T-cell (primary cell): Measurements from ENCODE around the gene TGIF1. TPM values are rescaled to one million over a fixed set of nuclear protein-coding genes. Genes with fewer than 3 reads are reported as not detected.

Source experiments
- ATAC-seq, 4 experiments: fragments of 200-7000 bp in 3 of 4; fragments of 150-1000 bp in 1 of 4; cut with Tn5 transposase; replicated peaks in 1 of 4; 1 replicate in 3 of 4; 2 replicates in 1 of 4; pipeline ENCODE4 v1.10.0; 2021; ENCODE audit warnings: moderate library complexity in 3 of 4, mild to moderate bottlenecking in 2 of 4, moderate number of reproducible peaks in 1 of 4
- CTCF ChIA-PET, 2 donors: fragments of 300-600 bp; sonication (Branson Sonifier 250); formaldehyde crosslinking; loops; one replicate each; lab custom pipeline; 2022; ENCODE audit warnings: antibody characterized with exemption in 2 of 2; lab: Charles Lee
- POLR2A ChIA-PET, 2 donors: fragments of 300-600 bp; sonication (Branson Sonifier 250); formaldehyde crosslinking; loops; one replicate each; lab custom pipeline; 2022; ENCODE audit warnings: antibody characterized with exemption in 2 of 2; lab: Charles Lee
- DNase-seq, 35 experiments: peaks; one replicate each; pipeline versions ENCODE4 v3.0.0 to v3.0.0-alpha.2; 2013 to 2023
- H3K27ac ChIP-seq: one replicate; pipeline ENCODE4 v1.5.1; 2013; ENCODE audit warnings: low read length
- H3K27me3 ChIP-seq, 2 experiments: replicated peaks in 1 of 2; 1 replicate in 1 of 2; 2 replicates in 1 of 2; pipeline versions ENCODE4 v1.6.1 to v1.7.0; 2013; ENCODE audit warnings: low read length in 1 of 2, mixed read lengths in 1 of 2; ENCODE audit not compliant: control insufficient read depth in 2 of 2, insufficient read depth in 2 of 2; ENCODE audit errors: extremely low read depth in 1 of 2
- H3K36me3 ChIP-seq, 2 donors: 1 replicate in 1 of 2; 2 replicates in 1 of 2; pipeline versions ENCODE4 v1.6.1 to v1.7.0; 2013; ENCODE audit warnings: low read length in 1 of 2; ENCODE audit not compliant: control insufficient read depth in 2 of 2, insufficient read depth in 1 of 2; ENCODE audit errors: extremely low read depth in 1 of 2
- H3K4me1 ChIP-seq, 2 experiments: 1 replicate in 1 of 2; 2 replicates in 1 of 2; pipeline versions ENCODE4 v1.6.1 to v1.7.0; 2013; ENCODE audit warnings: low read length in 2 of 2, mixed read lengths in 1 of 2; ENCODE audit not compliant: insufficient read depth in 2 of 2, control insufficient read depth in 1 of 2; ENCODE audit errors: extremely low read depth in 1 of 2
- H3K4me3 ChIP-seq, 2 donors: 1 replicate in 1 of 2; 2 replicates in 1 of 2; pipeline versions ENCODE4 v1.5.1 to v1.7.0; 2013; ENCODE audit warnings: mild to moderate bottlenecking in 2 of 2, low read length in 1 of 2, moderate library complexity in 1 of 2; ENCODE audit not compliant: control insufficient read depth in 1 of 2; ENCODE audit errors: extremely low read depth in 1 of 2
- H3K9me3 ChIP-seq: 2 replicates; pipeline ENCODE4 v1.7.0; 2013
- H3K27ac Mint-ChIP-seq, 2 donors: one replicate each; pipeline ENCODE4 v1.8.0; 2020 to 2021; ENCODE audit warnings: mild to moderate bottlenecking in 2 of 2, mixed read lengths in 2 of 2
- H3K27me3 Mint-ChIP-seq, 2 donors: one replicate each; pipeline ENCODE4 v1.8.0; 2021 to 2022; ENCODE audit warnings: mixed read lengths in 2 of 2
- H3K36me3 Mint-ChIP-seq: one replicate; pipeline ENCODE4 v1.8.0; 2021; ENCODE audit warnings: mixed read lengths
- H3K4me1 Mint-ChIP-seq, 3 donors: one replicate each; pipeline ENCODE4 v1.8.0; 2020 to 2022; ENCODE audit warnings: mixed read lengths in 3 of 3, mild to moderate bottlenecking in 1 of 3
- H3K4me3 Mint-ChIP-seq, 3 donors: one replicate each; pipeline ENCODE4 v1.8.0; 2020 to 2022; ENCODE audit warnings: mild to moderate bottlenecking in 3 of 3, mixed read lengths in 3 of 3, moderate library complexity in 3 of 3
- H3K9me3 Mint-ChIP-seq, 3 donors: one replicate each; pipeline ENCODE4 v1.8.0; 2020 to 2022; ENCODE audit warnings: mixed read lengths in 3 of 3
- WGBS: methylation state at CpG from one replicate; pipeline ENCODE4 v1.1.5; 2013; ENCODE audit warnings: missing lambda C conversion rate; ENCODE audit not compliant: insufficient coverage; 5-methylcytosine and 5-hydroxymethylcytosine counted together
- total RNA-seq, 35 experiments: library from RNA in 6 of 35; stranded (reverse) in 6 of 35; fragments of 120-200 nt in 1 of 35; gene quantifications; one replicate each; pipeline versions ENCODE4 v1.2.1 to v1.2.4 and lab custom pipeline; 2013 to 2026

Gene TGIF1
- total RNA-seq, 5 donors from 2014 or later (not counting 1 experiment from before 2014, with no cell fraction given): 40.5 to 90.5 (median 81.8) TPM

- Histone ChIP-seq H3K4me1 (peaks cover 9 to 47% of the 10 kb centered on the region in 2 experiments), H3K4me3 (no peak overlapping the region), H3K9me3 (no peaks in the 10 kb centered on the region), H3K27me3 (no peaks in the 10 kb centered on the region), H3K36me3 (peaks cover 4 to 19% of the 10 kb centered on the region in 2 donors), H3K27ac (no peak overlapping the region)
- Mint-ChIP-seq H3K4me3 (no peak overlapping the region), H3K36me3 (peaks cover 35% of the 10 kb centered on the region), H3K9me3 (peaks cover 0 to 6% (median 0%) of the 10 kb centered on the region in 3 donors), H3K27ac (peak overlapping the region; percentile 73 to 89), H3K27me3 (no peaks in the 10 kb centered on the region), H3K4me1 (peaks cover 51 to 75% (median 74%) of the 10 kb centered on the region in 3 donors)
- ATAC-seq (no peak), DNase-seq (no peak)
- POLR2A ChIA-PET: interaction anchor here in 1 of 2 donors (0.8 kb wide), 1 partner anchor 18 kb away, joined by 3 read pairs; no protein-coding TSS in a partner anchor
- CTCF ChIA-PET: interaction anchor here (0.6 to 3.7 kb wide), 19 partner anchors 8 to 249 kb away, joined by 3 to 31 read pairs (median 5); no protein-coding TSS in a partner anchor
- WGBS: 92% methylated on average over 6 of the region's 10 CpGs
These were observed 6.1 kb downstream of the TGIF1 start for GRCh38 chr18:3455907-3456685.

GRCh38 chr18:3456686-3457069 lies 6.7 kb downstream of the TGIF1 start:
- Histone ChIP-seq H3K36me3 (peaks cover 4 to 19% of the 10 kb centered on the region in 2 donors), H3K4me1 (peaks cover 9 to 41% of the 10 kb centered on the region in 2 experiments), H3K4me3 (no peak overlapping the region), H3K9me3 (no peaks in the 10 kb centered on the region), H3K27me3 (no peaks in the 10 kb centered on the region), H3K27ac (no peak overlapping the region)
- Mint-ChIP-seq H3K27me3 (no peaks in the 10 kb centered on the region), H3K9me3 (peaks cover 0 to 10% (median 0%) of the 10 kb centered on the region in 3 donors), H3K4me1 (peaks cover 48 to 74% (median 72%) of the 10 kb centered on the region in 3 donors), H3K4me3 (no peak overlapping the region), H3K27ac (peak overlapping the region; percentile 73 to 89), H3K36me3 (peaks cover 40% of the 10 kb centered on the region)
- POLR2A ChIA-PET: interaction anchor here in 1 of 2 donors (0.6 to 0.8 kb wide), 2 partner anchors 10 to 17 kb away, joined by 3 read pairs; no protein-coding TSS in a partner anchor
- DNase-seq (no peak), ATAC-seq (no peak)
- WGBS: no CpG with 5 or more reads among the region's 1 CpG
- CTCF ChIA-PET: interaction anchor here (0.9 to 2.2 kb wide), 8 partner anchors 9 to 210 kb away, joined by 3 to 6 read pairs (median 3); no protein-coding TSS in a partner anchor

- ATAC-seq: no peak
- ChIA-PET POLR2A (interaction anchor here (0.6 to 2.4 kb wide), 2 partner anchors 9 kb away, joined by 3 to 15 read pairs; no protein-coding TSS in a partner anchor), CTCF (interaction anchor here (0.6 to 2.3 kb wide), 8 partner anchors 9 to 160 kb away, joined by 3 to 20 read pairs (median 4); no protein-coding TSS in a partner anchor)
- H3K9me3 Mint-ChIP-seq: peaks cover 0 to 14% (median 4%) of the 10 kb centered on the region in 3 donors
- peak overlapping the region; percentile 71 to 89 for H3K27ac Mint-ChIP-seq
- no peaks in the 10 kb centered on the region for H3K9me3 ChIP-seq
- H3K27me3 ChIP-seq: no peaks in the 10 kb centered on the region
- peaks cover 9 to 35% of the 10 kb centered on the region in 2 experiments for H3K4me1 ChIP-seq
- H3K36me3 ChIP-seq: peaks cover 4 to 19% of the 10 kb centered on the region in 2 donors
- H3K4me3 Mint-ChIP-seq: no peak overlapping the region
- WGBS: 92% methylated on average over 14 of the region's 15 CpGs
- peaks cover 46% of the 10 kb centered on the region for H3K36me3 Mint-ChIP-seq
- peaks cover 47 to 74% (median 72%) of the 10 kb centered on the region in 3 donors for H3K4me1 Mint-ChIP-seq
- DNase-seq: no peak
- no peaks in the 10 kb centered on the region for H3K27me3 Mint-ChIP-seq
- H3K4me3 ChIP-seq: no peak overlapping the region
- no peak overlapping the region for H3K27ac ChIP-seq
These were observed 7.3 kb downstream of the TGIF1 start for GRCh38 chr18:3457261-3457724.

GRCh38 chr18:3458378-3458777 lies 8.4 kb downstream of the TGIF1 start:
- Mint-ChIP-seq H3K36me3 (peaks cover 46% of the 10 kb centered on the region), H3K27me3 (no peaks in the 10 kb centered on the region), H3K4me3 (peak overlapping the region; percentile 32 to 62 (median 42)), H3K4me1 (peaks cover 36 to 66% (median 64%) of the 10 kb centered on the region in 3 donors), H3K9me3 (peaks cover 0 to 16% (median 4%) of the 10 kb centered on the region in 3 donors), H3K27ac (peak overlapping the region; percentile 93 to 96)
- Histone ChIP-seq H3K27me3 (no peaks in the 10 kb centered on the region), H3K9me3 (no peaks in the 10 kb centered on the region), H3K36me3 (peaks cover 4 to 19% of the 10 kb centered on the region in 2 donors), H3K27ac (peak overlapping the region; percentile 76), H3K4me3 (no peak overlapping the region), H3K4me1 (peaks cover 7 to 24% of the 10 kb centered on the region in 2 experiments)
- DNase-seq (peak in 8 of 35 experiments; percentile 7 to 49 (median 18)), ATAC-seq (peak; percentile 29 to 78 (median 52))
- ChIA-PET CTCF (interaction anchor here (0.5 to 3.0 kb wide), 14 partner anchors 8 to 209 kb away, joined by 3 to 20 read pairs (median 4); no protein-coding TSS in a partner anchor), POLR2A (interaction anchor here (0.5 to 2.4 kb wide), 5 partner anchors 9 to 206 kb away, joined by 3 to 15 read pairs (median 3); partner anchors contain the start of gene TGIF1 (in 1 of the 2))
- WGBS: 35% methylated on average over 2 of the region's 3 CpGs

GRCh38 chr18:3458952-3459853 lies 9.2 kb downstream of the TGIF1 start:
- H3K4me3 Mint-ChIP-seq: peak overlapping the region; percentile 32 to 62 (median 42)
- H3K27ac Mint-ChIP-seq: peak overlapping the region; percentile 93 to 96
- WGBS: 29% methylated on average over 1 of the region's 5 CpGs
- DNase-seq (peak in 1 of 35 experiments; percentile 28), ATAC-seq (peak in 1 of 4 experiments; percentile 40)
- no peak overlapping the region for H3K4me3 ChIP-seq
- H3K9me3 ChIP-seq: no peaks in the 10 kb centered on the region
- H3K27me3 ChIP-seq: no peaks in the 10 kb centered on the region
- peaks cover 46% of the 10 kb centered on the region for H3K36me3 Mint-ChIP-seq
- ChIA-PET CTCF (interaction anchor here (0.6 to 3.0 kb wide), 11 partner anchors 11 to 208 kb away, joined by 3 to 20 read pairs (median 4); no protein-coding TSS in a partner anchor), POLR2A (interaction anchor here (0.5 to 2.4 kb wide), 4 partner anchors 10 to 205 kb away, joined by 3 to 15 read pairs (median 3); partner anchors contain the start of gene TGIF1 (in 1 of the 2))
- H3K4me1 Mint-ChIP-seq: peaks cover 28 to 60% (median 56%) of the 10 kb centered on the region in 3 donors
- H3K36me3 ChIP-seq: peaks cover 4 to 19% of the 10 kb centered on the region in 2 donors
- no peaks in the 10 kb centered on the region for H3K27me3 Mint-ChIP-seq
- H3K27ac ChIP-seq: peak overlapping the region; percentile 76
- peaks cover 0 to 16% (median 4%) of the 10 kb centered on the region in 3 donors for H3K9me3 Mint-ChIP-seq
- peaks cover under 1 to 18% of the 10 kb centered on the region in 2 experiments for H3K4me1 ChIP-seq
